H1 (cell line): ENCODE data around the gene SF3A2. TPM values are rescaled to one million over a fixed set of nuclear protein-coding genes. Genes with fewer than 3 reads are reported as not detected.

ENCODE experiments used
- CHD1 ChIP-seq: IDR thresholded peaks from 2 replicates; pipeline ENCODE4 v1.6.1; 2012; ENCODE audit warnings: low read depth, low read length, improper control_type of control experiment
- CTBP2 ChIP-seq: IDR thresholded peaks from 2 replicates; pipeline ENCODE4 v1.7.0; 2011; ENCODE audit warnings: borderline replicate concordance, mild to moderate bottlenecking, moderate library complexity, mixed read lengths, low read length; ENCODE audit not compliant: insufficient read depth, insufficient read length
- EZH2 ChIP-seq: fragments of 200-600 bp; sonication (generic); IDR thresholded peaks from 2 replicates; pipeline ENCODE4 v1.7.1; 2012; ENCODE audit warnings: low read depth, mild to moderate bottlenecking, moderate library complexity, low read length, inconsistent platforms; ENCODE audit not compliant: severe bottlenecking
- JUN ChIP-seq: IDR thresholded peaks from 2 replicates; pipeline ENCODE4 v1.6.1; 2011; ENCODE audit warnings: low read depth, mild to moderate bottlenecking, improper control_type of control experiment, low read length
- KDM5A ChIP-seq: fragments of 200-600 bp; IDR thresholded peaks from 2 replicates; pipeline ENCODE4 v1.7.1; 2012; ENCODE audit warnings: mild to moderate bottlenecking, low read length, inconsistent platforms, mixed read lengths
- MAFK ChIP-seq: IDR thresholded peaks from 2 replicates; pipeline ENCODE4 v1.6.1; 2012; ENCODE audit warnings: low read depth, mild to moderate bottlenecking, improper control_type of control experiment, low read length
- SAP30 ChIP-seq: fragments of 300-600 bp; sonication (generic); IDR thresholded peaks from 2 replicates; pipeline ENCODE4 v1.7.1; 2012; ENCODE audit warnings: low read length, moderate library complexity, mild to moderate bottlenecking, inconsistent platforms; ENCODE audit not compliant: insufficient read depth, insufficient replicate concordance
- SIN3A ChIP-seq, 2 experiments: IDR thresholded peaks in 1 of 2; conservative IDR thresholded peaks in 1 of 2; 2 replicates each; pipeline ENCODE4 v1.6.1; 2011 to 2012; ENCODE audit warnings: low read length in 2 of 2, improper control_type of control experiment in 1 of 2, low read depth in 1 of 2, mild to moderate bottlenecking in 1 of 2
- SP1 ChIP-seq: IDR thresholded peaks from 2 replicates; pipeline ENCODE4 v1.6.1; 2011; ENCODE audit warnings: low read depth, low read length
- YY1 ChIP-seq: IDR thresholded peaks from 2 replicates; pipeline ENCODE4 v1.6.1; 2011; ENCODE audit warnings: low read depth, mild to moderate bottlenecking, low read length
- polyA plus RNA-seq, 7 experiments: library from polyadenylated mRNA; depleted of rRNA in 3 of 7; stranded (reverse) in 5 of 7; unstranded in 2 of 7; fragments of >200 nt in 5 of 7; fragments of 200-250 nt in 2 of 7; gene quantifications; 1 replicate in 5 of 7; 2 replicates in 1 of 7; 4 replicates in 1 of 7; pipeline versions ENCODE4 v1.2.1 to v1.2.3, GENCODE V29; 2011 to 2013; ENCODE audit warnings: missing spikeins in 2 of 7, mixed read lengths in 2 of 7
- total RNA-seq: library from RNA; stranded (reverse); fragmentation: NEBNext Ultra II Directional; extraction: Animal tissue kit (Norgen Biotek cat#: 25700); gene quantifications from 2 replicates; pipeline ENCODE4 v1.2.1, GENCODE V29; 2021
- TF ChIP-seq, protein P1 (sequence below): fragments of 300-600 bp; sonication (generic); IDR thresholded peaks from 2 replicates; pipeline ENCODE4 v1.7.1; 2012; ENCODE audit warnings: low read length, moderate library complexity, mild to moderate bottlenecking, inconsistent platforms; ENCODE audit not compliant: insufficient replicate concordance

The SF3A2 gene
- total and polyA plus RNA-seq, 2 of the 8 experiments (the other 6 are each of a cell fraction or from before 2014, with no cell fraction given) = 15.3 to 146 TPM

GRCh38 chr19:2294687-2295335 lies 58.2 kb downstream of the SF3A2 start (continued):
- TF ChIP-seq, protein P1, sequence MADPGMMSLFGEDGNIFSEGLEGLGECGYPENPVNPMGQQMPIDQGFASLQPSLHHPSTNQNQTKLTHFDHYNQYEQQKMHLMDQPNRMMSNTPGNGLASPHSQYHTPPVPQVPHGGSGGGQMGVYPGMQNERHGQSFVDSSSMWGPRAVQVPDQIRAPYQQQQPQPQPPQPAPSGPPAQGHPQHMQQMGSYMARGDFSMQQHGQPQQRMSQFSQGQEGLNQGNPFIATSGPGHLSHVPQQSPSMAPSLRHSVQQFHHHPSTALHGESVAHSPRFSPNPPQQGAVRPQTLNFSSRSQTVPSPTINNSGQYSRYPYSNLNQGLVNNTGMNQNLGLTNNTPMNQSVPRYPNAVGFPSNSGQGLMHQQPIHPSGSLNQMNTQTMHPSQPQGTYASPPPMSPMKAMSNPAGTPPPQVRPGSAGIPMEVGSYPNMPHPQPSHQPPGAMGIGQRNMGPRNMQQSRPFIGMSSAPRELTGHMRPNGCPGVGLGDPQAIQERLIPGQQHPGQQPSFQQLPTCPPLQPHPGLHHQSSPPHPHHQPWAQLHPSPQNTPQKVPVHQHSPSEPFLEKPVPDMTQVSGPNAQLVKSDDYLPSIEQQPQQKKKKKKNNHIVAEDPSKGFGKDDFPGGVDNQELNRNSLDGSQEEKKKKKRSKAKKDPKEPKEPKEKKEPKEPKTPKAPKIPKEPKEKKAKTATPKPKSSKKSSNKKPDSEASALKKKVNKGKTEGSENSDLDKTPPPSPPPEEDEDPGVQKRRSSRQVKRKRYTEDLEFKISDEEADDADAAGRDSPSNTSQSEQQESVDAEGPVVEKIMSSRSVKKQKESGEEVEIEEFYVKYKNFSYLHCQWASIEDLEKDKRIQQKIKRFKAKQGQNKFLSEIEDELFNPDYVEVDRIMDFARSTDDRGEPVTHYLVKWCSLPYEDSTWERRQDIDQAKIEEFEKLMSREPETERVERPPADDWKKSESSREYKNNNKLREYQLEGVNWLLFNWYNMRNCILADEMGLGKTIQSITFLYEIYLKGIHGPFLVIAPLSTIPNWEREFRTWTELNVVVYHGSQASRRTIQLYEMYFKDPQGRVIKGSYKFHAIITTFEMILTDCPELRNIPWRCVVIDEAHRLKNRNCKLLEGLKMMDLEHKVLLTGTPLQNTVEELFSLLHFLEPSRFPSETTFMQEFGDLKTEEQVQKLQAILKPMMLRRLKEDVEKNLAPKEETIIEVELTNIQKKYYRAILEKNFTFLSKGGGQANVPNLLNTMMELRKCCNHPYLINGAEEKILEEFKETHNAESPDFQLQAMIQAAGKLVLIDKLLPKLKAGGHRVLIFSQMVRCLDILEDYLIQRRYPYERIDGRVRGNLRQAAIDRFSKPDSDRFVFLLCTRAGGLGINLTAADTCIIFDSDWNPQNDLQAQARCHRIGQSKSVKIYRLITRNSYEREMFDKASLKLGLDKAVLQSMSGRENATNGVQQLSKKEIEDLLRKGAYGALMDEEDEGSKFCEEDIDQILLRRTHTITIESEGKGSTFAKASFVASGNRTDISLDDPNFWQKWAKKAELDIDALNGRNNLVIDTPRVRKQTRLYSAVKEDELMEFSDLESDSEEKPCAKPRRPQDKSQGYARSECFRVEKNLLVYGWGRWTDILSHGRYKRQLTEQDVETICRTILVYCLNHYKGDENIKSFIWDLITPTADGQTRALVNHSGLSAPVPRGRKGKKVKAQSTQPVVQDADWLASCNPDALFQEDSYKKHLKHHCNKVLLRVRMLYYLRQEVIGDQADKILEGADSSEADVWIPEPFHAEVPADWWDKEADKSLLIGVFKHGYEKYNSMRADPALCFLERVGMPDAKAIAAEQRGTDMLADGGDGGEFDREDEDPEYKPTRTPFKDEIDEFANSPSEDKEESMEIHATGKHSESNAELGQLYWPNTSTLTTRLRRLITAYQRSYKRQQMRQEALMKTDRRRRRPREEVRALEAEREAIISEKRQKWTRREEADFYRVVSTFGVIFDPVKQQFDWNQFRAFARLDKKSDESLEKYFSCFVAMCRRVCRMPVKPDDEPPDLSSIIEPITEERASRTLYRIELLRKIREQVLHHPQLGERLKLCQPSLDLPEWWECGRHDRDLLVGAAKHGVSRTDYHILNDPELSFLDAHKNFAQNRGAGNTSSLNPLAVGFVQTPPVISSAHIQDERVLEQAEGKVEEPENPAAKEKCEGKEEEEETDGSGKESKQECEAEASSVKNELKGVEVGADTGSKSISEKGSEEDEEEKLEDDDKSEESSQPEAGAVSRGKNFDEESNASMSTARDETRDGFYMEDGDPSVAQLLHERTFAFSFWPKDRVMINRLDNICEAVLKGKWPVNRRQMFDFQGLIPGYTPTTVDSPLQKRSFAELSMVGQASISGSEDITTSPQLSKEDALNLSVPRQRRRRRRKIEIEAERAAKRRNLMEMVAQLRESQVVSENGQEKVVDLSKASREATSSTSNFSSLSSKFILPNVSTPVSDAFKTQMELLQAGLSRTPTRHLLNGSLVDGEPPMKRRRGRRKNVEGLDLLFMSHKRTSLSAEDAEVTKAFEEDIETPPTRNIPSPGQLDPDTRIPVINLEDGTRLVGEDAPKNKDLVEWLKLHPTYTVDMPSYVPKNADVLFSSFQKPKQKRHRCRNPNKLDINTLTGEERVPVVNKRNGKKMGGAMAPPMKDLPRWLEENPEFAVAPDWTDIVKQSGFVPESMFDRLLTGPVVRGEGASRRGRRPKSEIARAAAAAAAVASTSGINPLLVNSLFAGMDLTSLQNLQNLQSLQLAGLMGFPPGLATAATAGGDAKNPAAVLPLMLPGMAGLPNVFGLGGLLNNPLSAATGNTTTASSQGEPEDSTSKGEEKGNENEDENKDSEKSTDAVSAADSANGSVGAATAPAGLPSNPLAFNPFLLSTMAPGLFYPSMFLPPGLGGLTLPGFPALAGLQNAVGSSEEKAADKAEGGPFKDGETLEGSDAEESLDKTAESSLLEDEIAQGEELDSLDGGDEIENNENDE = no peak
- TF ChIP-seq CHD1 (no peak), YY1 (no peak), CTBP2 (no peak), SP1 (no peak), EZH2 (no peak), JUN (no peak), KDM5A (no peak), SIN3A (conservative IDR thresholded peaks at IDR 0.05 in 1 of 2, IDR thresholded peaks at IDR 0.05 in 1 of 2; ENCODE audit: low read depth in 1 of 2, low read length in 2 of 2) (no peak), MAFK (no peak), SAP30 (no peak)
